Measurements from ENCODE around the gene PPP1R13L. TPM values are rescaled to one million over a fixed set of nuclear protein-coding genes. Genes with fewer than 3 reads are reported as not detected.

Gene PPP1R13L
- total RNA-seq, 2 donors from 2014 or later = 20.1 to 31.2 TPM

DNA sequence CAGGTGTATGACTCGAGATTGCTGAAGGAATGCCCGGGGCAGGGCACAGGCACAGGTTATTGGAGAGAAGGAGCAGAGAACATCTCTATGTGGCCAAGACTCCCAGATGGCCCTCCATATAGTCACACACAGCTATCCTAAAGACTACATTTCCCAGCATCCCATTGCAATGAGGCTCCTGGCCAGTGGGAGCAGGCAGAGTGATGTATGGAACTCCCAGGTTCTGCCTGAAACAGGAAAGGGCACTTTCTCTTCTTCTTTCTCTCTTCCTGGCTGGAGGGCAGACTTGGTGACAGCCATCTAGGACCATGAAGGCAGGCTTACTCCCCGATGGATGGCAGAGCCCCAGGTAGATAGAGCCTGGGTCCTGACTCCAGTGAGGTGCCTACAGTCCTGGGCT lies 13.5 kb downstream of the PPP1R13L start:
- DNase-seq (ENCODE audit: low spot score) = no peak
- intact Hi-C loops (cut with DNase I) = no loop called here

DNA sequence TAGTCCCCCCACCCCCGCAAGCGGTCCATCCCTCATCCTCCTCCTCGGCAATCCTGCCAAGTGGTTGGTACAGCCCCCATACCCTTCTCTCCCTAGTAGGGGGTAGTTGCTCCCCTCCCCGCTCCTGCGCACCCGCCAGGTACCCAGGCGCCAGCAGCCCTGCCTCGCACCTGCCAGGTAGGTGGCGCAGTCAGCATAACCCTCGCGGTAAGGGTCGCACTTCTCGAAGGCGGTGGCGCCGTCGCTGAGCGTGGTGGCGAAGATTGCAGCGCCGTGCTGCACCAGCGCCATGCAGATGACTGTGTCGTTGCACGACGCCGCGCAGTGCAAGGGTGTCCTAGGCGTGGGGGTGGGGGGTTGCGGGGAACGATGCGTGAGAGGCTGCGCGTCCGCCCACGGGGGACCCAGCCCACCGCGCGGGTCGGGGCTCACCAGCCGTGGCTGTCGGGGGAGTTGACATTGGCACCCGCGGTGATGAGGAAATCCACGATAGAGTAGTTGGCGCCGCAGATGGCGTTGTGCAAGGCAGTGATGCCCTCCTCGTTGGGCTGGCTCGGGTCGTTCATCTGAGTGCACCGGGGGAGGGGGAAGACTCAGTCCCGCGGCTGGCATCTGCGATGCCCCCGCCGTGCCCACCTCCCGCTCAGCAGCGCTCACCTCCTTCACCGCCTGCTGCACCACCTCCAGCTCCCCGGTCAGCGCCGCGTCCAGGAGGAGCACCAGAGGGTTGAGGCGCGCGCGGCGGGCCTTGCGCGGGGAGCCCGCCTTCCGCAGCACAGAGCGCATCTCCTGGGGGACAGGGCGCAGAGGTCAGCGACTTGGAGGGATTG lies 19.3 kb downstream of the PPP1R13L start:
- no peak for DNase-seq (ENCODE audit: low spot score)
- intact Hi-C loops (cut with DNase I) = no loop called here

DNA sequence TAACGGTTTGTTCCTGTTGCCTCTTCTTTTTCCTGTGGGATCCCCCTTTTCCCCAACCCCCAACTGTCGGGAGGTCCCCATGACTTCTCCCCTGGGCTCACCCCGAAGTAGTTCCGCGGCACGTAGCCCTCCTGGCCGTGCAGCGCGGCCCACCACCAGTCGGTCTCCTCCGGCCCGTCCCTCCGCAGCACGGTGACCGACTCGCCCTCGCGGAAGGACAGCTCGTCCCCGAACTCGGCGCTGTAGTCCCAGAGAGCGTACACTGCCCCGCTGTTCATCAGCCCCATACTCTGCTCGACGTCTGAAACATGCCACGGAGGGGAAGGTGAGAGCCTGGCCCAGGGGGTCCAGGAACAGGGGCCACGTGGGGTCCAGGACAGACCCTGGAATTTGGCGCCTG lies 22.4 kb downstream of the PPP1R13L start:
- DNase-seq (ENCODE audit: low spot score) = no peak
- intact Hi-C loops (cut with DNase I) = no loop called here

DNA sequence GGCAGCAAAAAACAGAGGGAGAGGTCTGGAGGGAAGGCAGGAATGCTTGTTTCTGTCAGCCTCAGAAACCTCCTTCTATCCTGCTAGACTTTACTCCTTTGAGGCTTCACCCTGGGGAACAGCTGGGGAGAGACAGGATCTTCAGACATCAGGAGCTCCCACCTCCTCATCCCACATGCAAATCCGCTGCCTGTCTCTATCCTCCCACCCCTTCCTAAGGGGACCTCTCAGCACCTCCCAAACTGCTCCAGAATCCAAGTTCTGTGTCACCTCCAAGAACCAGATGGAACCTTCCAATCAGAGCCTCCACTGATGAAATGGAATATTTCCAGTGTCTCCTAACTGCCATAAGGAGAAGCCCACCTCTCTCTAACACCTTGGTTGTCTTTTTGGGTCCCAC lies 24.8 kb downstream of the PPP1R13L start:
- intact Hi-C loops (cut with DNase I) = no loop called here

DNA sequence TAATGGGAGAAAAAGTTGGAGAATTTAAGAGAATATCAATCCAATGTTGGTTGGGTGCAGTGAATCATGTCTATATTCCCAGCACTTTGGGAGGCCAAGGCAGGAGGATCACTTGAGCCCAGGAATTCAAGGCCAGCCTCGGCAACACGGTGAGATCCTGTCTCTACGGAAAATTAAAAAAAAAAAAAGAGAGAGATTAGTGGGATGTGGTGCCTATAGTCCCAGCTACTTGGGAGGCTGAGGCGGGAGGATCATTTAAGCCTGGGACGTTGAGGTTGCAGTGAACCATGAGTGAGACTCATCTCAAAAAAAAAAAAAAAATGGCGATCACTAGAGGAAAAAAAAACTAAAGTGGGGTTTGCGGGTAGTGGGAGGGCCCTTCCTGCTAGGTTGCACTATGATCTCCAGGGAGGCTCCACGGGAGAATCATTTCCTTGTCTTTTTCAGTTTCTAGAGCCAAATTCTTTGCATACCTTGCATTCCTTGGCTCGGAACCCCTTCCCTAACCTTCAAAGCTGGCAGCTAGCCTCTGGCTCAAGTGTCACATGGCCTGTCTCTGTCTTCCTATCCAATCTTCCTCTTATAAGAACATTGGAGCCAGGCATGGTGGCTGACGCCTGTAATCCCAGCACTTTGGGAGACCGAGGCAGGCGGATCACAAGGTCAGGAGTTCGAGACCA lies 28.7 kb downstream of the PPP1R13L start:
- DNase-seq (ENCODE audit: low spot score) = no peak
- intact Hi-C loops (cut with DNase I) = no loop called here

More for the DNA sequence above, 24.8 kb downstream of the PPP1R13L start:
- no peak for DNase-seq (ENCODE audit: low spot score)

DNA sequence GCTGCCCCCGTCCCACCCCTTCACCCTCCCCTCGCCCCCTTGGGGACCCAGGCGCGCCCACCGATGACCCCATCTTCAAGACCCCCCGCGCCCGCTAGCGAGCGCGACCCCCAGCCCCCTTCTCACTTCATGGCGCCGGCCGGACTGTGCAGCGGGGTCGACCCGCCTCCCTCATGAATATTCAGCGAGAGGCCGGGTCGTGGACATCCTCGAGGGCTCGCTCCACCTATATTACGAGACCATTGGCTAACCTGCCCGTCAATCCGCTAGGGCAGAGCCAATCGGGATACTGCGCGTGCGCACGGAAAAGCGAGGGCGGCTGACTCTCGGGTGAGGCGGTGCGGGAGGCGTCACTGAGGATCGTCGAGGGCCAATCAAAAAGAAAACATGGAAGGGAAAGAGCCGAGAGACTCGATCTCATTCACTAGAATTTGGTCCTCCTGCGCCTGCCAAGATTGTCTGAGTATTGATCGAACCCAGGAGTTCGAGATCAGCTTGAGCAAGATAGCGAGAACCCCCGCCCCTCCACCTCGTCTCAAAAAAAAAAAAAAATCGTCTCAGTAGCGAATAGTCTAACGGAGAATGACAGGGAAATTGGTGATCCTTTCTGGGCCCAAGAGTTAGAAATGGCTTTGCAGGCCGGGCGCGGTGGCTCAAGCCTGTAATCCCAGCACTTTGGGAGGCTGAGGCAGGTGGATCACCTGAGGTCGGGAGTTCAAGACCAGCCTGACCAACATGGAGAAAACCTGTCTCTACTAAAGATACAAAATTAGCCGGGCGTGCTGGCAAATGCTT lies 34.3 kb downstream of the PPP1R13L start, which contains the start of gene ERCC2:
Gene ERCC2, minus strand, starts transcription at position 164 of the 795 bp plus-strand sequence. Its CDS starts 33 bp downstream, at position 131.
- peak; percentile 100 for DNase-seq (ENCODE audit: low spot score)
- intact Hi-C loops (cut with DNase I) = no loop called here

DNA sequence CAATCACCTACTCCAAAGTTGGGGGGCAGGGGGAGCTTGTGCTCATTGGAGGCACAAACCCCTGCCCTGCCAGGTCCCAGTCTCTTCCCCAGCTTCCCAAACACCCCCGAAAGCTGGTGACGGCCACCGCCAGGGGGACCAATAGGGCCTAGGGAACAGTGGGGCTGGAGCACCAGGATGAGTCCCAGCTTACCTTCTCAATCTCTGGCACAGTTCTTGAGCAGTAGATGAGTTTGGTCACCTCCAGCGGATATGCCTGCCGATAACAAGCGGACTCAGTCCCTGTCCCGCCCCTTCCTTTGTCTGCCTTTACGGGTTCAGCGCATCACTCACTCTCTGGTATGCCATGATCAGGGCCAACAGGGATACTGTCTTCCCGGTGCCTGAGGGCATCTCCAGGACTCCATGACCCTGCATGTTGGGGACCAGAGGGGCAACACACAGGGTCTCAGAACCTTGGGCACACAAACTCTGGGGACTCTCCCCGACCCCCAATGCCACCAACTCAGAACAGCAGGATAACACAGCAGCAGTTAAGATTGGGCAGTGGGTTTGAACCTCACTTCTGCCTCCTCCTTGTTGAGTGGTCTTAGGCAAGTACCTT lies 36.0 kb downstream of the PPP1R13L start:
- DNase-seq (ENCODE audit: low spot score) = no peak
- intact Hi-C loops (cut with DNase I) = no loop called here

DNA sequence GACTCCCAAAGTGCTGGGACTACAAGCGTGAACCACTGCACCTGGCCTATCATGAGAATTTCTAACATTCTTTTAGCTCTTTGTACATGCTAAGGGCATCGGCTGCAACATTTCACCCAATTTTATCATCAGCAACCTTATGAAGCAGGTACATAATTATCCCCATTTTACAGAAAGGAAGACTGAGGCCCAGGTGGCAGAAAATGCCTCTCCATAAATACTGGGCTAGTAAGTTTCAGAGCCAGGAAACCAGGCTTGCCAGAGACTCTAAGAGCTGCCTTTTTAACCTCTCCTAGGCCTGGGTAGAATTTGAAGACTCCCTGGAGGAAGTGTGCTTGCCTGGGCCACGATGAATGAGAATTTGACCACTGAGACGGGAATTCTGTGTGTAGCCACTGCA lies 36.7 kb downstream of the PPP1R13L start:
- intact Hi-C loops (cut with DNase I) = no loop called here

DNA sequence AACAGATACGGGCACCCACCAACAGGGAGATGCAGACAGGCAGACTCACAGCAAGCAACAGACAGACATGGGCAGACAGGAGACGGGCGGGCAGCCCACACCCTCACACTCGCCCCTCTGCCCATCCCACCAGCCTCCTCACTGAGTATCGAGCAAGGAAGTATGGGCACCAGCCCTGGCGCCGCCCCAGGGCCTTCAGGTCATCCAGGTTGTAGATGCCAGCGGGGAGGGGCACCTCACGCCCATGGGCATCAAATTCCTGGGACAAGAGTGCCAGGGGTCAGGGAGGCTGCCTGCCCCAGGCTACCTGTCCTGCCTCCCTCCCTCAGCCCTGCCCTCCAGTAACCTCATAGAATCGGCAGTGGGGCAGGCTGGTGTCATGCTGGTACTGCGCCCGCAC lies 40.2 kb downstream of the PPP1R13L start:
- intact Hi-C loops (cut with DNase I) = loop anchor here in 1 of 2 donors (1.0 kb wide), 1 partner anchor 23 kb away; no protein-coding TSS in a partner anchor
- DNase-seq (ENCODE audit: low spot score) = no peak

More for the DNA sequence above, 36.7 kb downstream of the PPP1R13L start:
- DNase-seq (ENCODE audit: low spot score) = no peak

DNA sequence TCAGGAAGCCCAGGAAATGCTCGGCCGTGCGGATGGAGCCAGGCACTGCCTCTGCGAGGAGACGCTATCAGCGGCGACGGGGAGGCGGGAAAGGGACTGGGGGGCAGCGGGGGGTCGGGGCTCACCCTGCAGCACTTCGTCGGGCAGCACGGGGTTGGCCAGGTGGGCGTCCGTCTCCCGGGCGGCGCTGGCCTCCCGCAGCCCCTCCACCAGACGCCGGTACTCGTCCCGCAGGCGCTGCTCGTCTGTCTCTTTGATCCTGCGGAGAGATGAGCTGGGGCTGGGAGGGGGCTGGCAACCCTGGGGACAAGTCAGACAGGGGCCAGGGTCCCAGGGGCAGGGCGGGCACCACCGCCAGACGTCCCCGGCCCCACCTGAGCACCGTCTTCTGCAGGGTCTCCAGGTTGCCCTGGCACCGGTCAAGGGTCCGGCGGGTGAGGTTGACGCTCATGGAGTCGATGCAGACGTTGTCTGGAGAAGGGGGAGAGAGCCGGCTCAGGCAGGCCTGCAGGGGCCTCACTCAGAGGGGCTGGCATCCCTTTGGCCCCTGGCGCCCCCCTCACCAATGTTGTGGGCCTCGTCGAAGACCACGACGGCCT lies 40.9 kb downstream of the PPP1R13L start:
- no peak for DNase-seq (ENCODE audit: low spot score)
- intact Hi-C loops (cut with DNase I) = no loop called here

DNA sequence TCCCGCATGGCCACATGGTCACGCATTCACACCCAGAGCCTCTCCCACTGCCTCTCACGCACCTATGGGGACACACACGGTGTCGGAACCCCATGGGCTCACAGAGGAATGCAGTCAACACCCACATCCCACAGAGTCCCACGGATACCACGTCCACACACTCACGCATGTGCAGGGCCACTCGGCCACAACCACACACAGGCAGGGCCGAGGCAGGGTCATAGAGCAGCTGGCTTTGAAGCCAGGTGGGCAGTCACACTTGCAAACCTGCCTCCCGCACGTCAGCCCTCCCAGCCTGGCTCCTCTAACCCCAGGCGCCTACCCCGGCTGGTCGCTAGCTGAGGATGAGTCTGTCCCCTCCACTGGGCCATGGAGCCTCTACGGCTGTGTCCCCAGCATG lies 42.6 kb downstream of the PPP1R13L start:
- DNase-seq (ENCODE audit: low spot score) = no peak
- intact Hi-C loops (cut with DNase I) = no loop called here

DNA sequence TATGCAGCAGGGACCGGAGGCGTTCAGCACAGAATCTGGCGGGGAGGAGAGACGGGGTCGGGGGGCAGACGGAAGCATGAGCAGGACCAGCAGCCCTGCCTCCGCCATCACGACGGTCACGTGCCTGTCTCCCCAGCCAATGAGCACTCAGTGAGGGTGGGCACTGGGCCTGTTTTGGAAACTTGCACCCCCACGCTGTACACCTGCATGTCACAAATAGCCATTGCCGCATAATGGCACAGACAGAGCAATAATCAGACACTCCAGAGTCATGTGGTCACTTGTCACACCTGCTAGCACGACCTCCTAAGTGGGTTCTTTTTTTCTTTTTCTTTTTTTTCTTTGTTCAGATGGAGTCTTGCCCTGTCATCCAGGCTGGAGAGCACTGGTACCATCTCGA lies 43.3 kb downstream of the PPP1R13L start:
- no peak for DNase-seq (ENCODE audit: low spot score)
- intact Hi-C loops (cut with DNase I) = no loop called here

DNA sequence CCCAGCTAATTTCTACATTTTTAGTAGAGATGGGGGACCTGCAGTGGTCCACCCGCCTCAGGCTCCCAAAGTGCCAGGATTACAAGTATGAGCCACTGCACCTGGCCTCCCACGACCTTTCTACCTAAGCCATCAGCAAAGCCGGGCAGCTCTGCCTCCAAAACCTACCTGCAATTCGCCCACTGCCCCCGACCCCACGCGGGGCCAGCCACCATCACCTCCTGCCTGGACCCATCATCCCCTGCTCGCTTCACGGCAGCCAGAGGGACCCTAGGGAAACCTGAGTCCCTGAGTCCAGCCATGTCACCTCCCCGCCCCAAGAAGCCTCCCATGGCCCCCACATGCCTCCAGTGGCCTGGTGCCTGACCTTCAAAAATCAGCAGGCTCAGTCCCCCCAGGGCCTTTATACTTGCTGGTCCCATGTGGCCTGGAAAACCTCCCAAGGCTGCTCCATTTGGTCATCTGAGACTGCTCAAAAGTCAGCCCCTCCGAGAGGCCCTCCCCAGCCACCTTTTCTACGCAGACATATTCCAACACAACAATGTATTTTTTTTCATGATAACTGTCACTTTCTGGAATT lies 46.6 kb downstream of the PPP1R13L start:
- intact Hi-C loops (cut with DNase I) = no loop called here
- DNase-seq (ENCODE audit: low spot score) = no peak

DNA sequence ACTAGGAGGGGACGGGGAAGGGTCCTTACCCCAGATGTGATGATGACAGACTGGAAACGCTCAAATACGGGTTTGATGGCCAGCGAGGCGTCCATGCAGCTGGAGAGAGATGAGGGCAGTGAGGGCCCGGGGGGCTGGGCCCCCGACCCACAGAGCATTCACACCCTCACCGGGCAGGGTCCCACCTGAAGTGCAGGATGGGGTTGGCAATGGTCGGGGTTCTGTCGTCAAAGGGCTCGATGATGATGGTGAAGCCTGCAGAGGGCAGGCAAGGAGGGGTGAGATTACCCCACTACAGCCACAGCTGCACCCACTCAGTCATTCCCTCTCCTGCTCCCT lies 47.5 kb downstream of the PPP1R13L start:
- intact Hi-C loops (cut with DNase I) = no loop called here
- no peak for DNase-seq (ENCODE audit: low spot score)

DNA sequence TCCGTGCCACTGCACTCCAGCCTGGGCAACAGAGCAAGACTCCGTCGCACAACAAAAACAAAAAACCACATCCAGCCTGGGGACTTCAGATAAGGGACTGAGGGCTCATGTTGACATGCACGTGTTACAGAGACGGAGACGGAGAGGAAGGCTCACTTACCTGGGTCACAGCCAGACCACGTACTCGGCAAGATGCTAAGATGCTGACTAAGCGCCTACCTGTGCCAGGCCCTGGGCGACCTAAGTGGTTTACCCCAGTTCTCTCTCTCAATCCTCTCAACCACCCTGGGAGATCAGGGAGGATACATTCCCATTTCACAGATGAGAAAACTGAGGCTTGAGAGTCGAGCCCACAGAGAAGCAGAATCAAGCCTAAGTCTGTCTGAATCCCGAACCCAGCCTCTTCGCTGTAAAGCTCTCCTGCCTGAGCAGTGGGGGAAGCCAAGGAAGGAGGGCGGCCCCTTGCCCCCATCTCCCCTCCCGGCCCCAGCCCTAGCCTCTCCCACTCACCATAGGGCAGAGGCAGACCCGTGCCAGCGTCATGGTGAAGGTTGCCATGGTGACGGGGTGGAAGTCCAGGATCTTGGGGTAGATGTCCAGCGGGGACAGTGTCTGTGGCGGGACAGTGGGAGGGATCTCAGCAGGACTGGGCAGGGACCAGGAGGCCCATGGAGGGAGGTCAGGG lies 48.0 kb downstream of the PPP1R13L start:
- no peak for DNase-seq (ENCODE audit: low spot score)
- intact Hi-C loops (cut with DNase I) = no loop called here

DNA sequence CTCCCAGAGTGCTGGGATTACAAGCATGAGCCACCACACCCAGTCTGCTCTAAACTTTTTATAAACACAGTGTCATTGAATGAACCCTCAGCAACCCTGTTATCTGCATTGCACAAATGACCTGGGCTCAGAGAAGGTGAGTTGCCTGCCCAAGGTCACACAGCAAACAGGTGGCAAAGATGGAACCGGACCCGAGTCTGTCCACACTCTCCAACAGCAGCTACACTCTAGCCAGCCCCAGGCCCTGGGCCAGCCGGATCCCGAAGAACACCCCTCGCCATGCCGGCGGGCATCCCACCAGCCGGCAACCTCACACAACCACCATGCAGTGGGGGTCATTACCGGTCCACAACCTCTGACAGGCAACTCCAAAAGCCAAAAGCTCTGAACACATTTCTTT lies 49.0 kb downstream of the PPP1R13L start:
- intact Hi-C loops (cut with DNase I) = no loop called here

DNA sequence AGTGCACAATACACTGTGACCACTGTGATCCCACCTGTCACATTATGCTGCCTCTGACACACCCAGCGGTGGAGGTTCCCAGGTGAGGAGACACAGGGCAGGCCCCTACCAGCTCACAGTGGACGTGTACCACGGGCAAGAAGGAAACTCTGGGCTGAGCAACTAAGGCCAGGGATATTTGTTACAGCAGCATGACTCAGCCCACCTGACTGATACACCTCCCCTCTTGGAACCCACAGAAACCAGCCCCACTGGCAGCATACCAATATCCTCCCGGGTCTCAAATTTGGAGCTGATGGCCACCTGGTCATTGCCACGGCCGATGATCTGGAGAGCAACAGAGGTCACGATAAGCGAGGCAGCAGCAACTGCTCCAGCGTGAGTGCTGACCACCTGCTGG lies 49.5 kb downstream of the PPP1R13L start:
- no peak for DNase-seq (ENCODE audit: low spot score)
- intact Hi-C loops (cut with DNase I) = no loop called here

More for the DNA sequence above, 49.0 kb downstream of the PPP1R13L start:
- no peak for DNase-seq (ENCODE audit: low spot score)

DNA sequence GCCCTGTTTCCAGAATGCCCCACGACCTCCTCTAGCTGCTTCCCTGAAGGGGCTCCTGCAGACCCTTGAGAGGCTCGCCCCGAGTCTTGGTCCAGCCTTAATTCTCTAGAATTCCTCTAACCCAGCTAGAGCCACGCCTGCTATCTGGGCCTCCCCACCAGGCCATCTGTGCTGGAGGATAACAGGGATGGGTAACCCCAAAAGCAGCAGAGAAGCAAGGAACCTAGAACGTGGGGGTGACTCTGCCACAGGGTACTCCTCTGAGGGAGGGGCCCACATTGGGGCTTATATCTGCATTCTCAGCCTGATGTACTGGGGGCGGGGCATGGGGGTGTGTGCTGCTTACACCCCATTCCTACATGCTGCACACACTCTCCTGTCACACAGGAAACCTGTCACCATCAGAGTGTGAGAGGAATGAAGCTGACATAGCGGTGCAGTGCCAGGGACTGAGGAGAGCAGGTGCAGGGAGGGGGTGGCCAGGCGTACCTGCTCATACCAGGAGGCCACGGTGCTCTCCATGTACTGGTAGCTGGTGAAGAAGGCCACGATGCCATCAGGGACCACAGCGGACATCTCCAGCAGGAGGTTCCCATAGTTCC lies 50.5 kb downstream of the PPP1R13L start:
- DNase-seq (ENCODE audit: low spot score) = no peak
- intact Hi-C loops (cut with DNase I) = no loop called here
